HG03442 (cell line): ENCODE results near the gene NUDT19.
A peak's percentile ranks its signal among the peaks of the same experiment; 100 is the strongest.
"Not testable (repeated sequence)": the region's sequence is repeated elsewhere in the genome, so short reads cannot be mapped to it uniquely, and the experiment has no call there.

Experiments used
- ATAC-seq: cut with Tn5 transposase; IDR thresholded peaks from one replicate; pipeline ENCODE4 v1.9.1; 2021; ENCODE audit warnings: mild to moderate bottlenecking, moderate library complexity; ENCODE audit not compliant: unreplicated experiment

Gene NUDT19

GRCh38 chr19:32691291-32691951, at the start of gene NUDT19:
NUDT19 (plus strand) TSS chr19:32691821; CDS start chr19:32691961, 140 bp downstream.
- ATAC-seq = peak; percentile 84

- no peak for ATAC-seq
Observed at GRCh38 chr19:32642771-32643170, 48.9 kb upstream of the NUDT19 start.

GRCh38 chr19:32646556-32646955, 45.1 kb upstream of the NUDT19 start:
- ATAC-seq = no peak

DNA sequence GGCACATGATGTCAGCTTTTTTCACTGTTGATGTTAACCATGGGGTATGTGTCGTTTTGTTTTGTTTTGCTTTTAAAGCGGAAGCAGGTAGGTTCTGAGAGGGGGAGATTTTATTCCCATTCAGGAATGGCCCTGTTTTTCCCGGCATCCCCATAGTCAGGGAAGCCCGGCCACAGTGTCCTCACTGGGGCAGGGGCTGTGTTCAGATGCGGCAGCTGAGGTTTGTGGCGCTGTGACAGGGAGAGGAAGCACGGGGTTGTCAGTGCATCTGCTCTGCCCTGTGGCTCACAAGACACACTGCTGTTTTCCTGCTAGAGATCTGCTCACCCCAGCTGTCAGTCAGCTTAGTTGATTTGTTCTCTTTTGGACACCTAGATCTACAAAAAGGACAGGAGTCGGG, 44.3 kb upstream of the NUDT19 start:
- no peak for ATAC-seq

DNA sequence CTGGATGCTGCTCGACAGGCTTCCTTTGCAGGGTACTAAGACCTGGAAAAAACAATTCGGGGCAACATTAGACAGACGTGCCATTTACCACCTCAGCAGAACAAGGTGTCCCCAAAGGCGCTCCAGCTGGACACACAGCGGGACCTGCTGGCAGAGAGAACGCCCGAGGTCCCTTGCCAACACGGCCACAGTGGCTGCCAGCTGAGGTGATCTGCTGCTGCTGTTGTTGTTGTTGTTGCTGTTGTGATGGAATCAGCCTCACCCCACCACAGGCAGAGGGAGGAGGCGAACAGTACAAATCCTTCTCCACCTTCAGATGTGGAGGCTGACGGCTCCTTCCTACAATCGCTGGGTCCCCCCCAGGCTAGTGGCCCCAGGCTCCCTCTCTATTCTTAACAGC, 41.9 kb upstream of the NUDT19 start:
- no peak for ATAC-seq

DNA sequence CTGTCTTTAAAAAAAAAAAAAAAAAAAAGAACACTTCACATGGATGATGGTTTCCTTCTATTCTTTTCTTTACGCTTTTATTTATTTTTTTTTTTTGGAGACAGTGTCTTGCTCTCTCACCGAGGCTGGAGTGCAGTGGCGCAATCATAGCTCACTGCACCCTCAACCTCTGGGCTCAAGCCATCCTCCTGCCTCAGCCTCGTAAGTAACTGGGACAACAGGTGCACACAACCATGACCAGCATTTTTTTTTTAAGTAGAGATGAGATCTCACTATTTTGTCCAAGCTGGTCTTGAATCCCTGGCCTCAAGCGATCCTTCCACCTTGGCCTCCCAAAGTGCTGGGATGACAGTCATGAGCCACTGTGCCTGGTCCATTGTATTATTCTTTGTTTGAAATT, 41.0 kb upstream of the NUDT19 start:
- no peak for ATAC-seq

DNA sequence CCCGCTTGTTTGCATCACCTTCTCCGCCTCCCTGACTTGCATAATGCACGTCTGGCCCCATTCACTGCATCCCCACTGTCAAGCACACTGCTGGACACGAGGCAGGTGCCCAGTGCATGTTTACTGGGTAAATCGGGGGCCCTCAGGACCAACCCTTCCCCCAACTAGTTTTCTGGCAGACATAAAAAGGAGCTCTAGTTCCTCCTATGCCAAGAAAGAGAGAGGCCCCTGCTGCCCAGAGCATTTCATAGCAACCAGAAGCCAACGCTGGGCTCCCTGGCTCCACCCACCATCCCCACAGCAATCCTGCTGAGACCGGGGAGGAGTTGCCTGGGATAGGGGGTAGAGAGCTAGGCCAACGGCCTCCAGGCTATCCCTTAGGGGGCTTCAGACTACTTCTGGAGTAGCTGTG, 39.9 kb upstream of the NUDT19 start:
- ATAC-seq = no peak

GRCh38 chr19:32652331-32652730, 39.3 kb upstream of the NUDT19 start:
- ATAC-seq = not testable (repeated sequence)

DNA sequence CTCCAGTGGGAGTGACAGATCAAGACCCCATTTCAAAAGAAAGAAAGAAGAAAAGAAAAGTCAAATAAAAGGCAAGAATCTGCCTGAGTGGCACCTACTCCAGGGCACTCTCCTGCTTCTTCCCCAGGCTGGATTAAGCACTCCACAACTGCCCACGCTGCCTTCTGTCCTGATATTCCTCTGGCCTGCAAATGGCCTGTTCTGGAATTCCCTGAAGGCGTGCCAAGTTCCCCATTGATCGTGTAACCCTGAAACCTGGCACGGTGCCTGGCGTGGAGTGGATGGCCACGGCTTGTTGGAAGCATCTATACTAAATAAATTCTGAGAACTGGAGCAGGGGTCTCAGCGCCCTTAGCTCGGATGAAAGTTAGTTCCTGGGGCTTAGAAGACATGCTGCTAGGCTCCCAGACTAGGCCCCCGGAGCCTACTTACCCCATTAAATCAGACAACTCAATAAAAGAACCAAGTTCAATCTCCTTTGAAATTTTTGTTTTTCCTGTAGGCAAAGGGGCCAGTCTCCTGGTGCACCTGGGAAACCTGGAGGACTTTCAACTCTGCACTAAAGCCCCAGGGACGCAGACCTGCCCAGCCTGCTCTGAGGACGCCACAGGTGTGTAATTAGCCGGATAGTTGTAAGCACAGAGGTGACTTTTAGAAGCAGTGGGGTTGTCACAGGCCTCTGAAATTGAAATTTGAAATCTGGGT, 38.6 kb upstream of the NUDT19 start:
- no peak for ATAC-seq

DNA sequence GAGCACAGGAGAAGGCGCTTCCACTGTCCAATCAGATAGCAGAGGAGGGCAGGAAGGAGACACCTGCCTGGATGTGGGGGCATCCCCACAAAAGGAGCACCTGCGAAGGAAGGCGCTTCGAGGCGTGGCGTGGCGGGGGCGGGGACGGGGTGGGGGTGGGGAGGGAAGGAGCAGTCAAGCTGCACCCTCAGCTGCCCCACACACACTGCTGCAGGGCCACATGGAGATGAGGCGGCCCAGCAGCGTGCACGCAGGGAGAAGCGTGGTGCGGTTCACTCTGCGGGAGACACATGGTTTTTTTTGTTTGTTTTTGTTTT, 38.1 kb upstream of the NUDT19 start:
- no peak for ATAC-seq

DNA sequence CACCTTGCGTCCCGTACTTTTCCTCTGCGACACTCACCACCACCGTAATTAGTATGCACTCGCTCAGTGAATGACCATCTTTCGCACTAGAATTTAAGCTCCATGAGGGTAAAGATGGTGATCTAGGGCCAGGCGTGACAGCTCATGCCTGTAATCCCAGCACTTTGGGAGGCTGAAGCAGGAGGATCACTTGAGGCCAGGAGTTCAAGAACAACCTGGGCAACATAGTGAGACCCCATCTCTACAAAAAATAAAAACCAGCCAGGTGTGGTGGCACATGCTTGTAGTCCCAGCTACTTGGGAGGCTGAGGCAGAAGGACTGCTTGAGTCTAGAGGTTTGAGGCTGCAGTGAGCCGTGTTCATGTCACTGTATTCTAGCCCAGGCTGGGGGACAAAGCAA, 35.2 kb upstream of the NUDT19 start:
- ATAC-seq = not testable (repeated sequence)

- ATAC-seq = no peak
Observed at GRCh38 chr19:32658075-32658474, 33.5 kb upstream of the NUDT19 start.

DNA sequence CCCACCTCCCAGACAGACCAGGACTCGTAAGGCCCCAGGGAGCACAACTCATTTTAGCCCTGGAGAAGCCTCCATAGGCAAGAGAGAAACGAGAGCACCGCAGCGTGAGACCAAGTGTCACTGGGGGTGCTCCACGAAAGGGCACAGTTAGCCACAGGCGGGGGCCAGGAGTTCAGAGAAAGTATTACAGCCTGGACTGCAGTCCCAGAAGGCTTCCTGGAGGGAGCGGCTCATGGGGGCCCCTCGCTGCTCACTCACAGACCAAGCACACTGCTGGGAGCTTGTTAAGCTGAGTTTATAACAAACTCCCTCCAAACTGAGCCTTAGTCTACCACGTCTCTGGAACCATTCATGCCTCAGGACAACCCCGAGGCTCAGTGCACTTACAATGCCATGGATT, 33.1 kb upstream of the NUDT19 start:
- no peak for ATAC-seq

DNA sequence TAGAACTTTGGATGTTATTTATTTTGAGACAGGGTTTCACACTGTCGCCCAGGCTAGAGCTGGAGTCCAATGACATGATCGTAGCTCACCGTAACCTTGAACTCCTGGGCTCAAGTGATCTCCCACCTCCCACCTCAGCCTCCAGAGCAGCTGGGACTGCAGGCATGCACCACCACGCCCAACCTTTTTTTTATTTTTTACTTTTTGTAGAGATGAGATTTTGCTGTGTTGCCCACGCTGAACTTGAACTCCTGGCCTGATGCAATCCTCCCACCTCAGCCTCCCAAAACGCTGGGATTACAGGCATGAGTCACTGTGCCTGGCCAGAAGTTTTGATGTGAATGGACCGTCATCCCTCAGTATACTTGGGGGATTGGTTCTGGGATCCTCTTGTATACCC, 30.3 kb upstream of the NUDT19 start:
- ATAC-seq = no peak

GRCh38 chr19:32662186-32662585, 29.4 kb upstream of the NUDT19 start:
- ATAC-seq = no peak

DNA sequence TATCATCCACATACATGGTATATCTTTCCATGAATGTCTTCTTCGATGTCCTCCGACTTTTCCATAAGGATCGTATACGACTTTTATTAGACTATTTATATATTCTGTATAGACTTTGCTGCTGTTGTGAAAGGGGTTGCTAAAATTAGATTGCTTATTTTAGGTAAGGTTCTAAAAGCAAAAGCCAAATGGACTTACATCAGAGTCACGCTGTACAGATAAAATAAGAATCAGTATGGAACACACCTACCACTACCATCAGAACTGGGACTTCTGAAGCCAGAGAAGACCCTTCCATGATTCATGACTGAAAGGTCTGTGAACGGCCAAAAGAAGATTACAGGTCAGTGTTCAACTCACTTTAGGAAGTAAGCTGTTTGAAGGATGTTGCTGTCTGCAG, 25.5 kb upstream of the NUDT19 start:
- ATAC-seq = no peak

DNA sequence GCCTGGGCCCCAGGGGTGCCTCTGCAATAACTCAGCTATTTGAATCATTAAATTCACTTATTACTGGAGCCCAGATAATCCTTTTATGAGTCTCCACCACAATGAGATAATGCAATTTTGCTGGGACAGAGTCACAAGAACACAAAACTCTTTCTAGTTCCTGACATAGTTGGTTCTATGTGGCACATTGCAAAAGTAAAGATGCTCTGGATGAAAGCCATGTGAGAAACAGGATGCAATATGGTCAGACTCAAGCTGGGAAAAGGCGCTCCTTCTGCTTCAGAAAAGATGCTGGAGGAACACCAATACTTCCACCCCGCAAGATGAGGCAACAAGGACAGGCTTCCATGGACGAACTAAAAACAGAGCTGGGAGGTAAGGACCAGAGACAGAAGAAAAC, 22.3 kb upstream of the NUDT19 start:
- ATAC-seq = no peak

GRCh38 chr19:32671883-32672593, 19.6 kb upstream of the NUDT19 start:
- ATAC-seq = no peak

GRCh38 chr19:32672841-32673240, 18.8 kb upstream of the NUDT19 start:
- ATAC-seq = no peak

DNA sequence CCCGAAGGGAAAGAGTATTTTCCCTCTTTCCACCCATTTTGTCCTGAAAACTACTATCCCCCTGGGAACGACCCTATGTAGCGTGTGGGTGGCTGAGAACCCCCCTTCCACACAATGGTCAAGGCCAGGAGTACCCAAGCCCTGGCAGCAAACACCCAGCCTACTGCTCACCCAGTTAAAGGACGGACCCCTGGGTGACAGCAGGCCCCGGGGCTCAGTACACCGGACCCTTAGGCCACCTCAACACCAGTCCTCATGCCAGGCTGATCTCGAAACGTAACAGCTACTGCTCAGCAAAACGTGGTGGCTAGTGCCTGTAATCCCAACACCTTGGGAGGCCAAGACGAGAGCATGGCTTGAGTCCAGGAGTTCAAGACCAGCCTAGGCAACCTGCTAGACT, 18.0 kb upstream of the NUDT19 start:
- ATAC-seq = no peak

- peak; percentile 10 for ATAC-seq
Observed at GRCh38 chr19:32674153-32674930, 17.3 kb upstream of the NUDT19 start.
